ENCODE data around the gene DLG2.

- TF ChIP-seq TAF1 (IDR thresholded peaks at IDR 0.05; ENCODE audit: borderline replicate concordance, insufficient read depth, low read length): no peak
- TF ChIP-seq POLR2AphosphoS5 (IDR thresholded peaks at IDR 0.05; ENCODE audit: low read depth, low read length): no peak
- no peak for TF ChIP-seq SIN3A (IDR thresholded peaks at IDR 0.05; ENCODE audit: borderline replicate concordance, insufficient read depth, low read length)
Measured at GRCh38 chr11:84012171-84012826, 1614.8 kb downstream of the DLG2 start.
